Measurements from ENCODE around the gene PBX1.

PBX1 gene

GRCh38 chr1:164742745-164743144 is 183.8 kb downstream of the PBX1 start (continued):
- TF ChIP-seq GLI2 (tag by site-specific recombination; IDR thresholded peaks at IDR 0.05; ENCODE audit: borderline replicate concordance, low read depth) (no peak), TRIM28 (IDR thresholded peaks at IDR 0.05; ENCODE audit: borderline replicate concordance, low read length) (no peak), GLIS2 (tag by site-specific recombination; IDR thresholded peaks at IDR 0.05) (no peak), KLF9 (tag by site-specific recombination; IDR thresholded peaks at IDR 0.05; ENCODE audit: low read depth) (no peak), ZNF174 (tag by site-specific recombination; IDR thresholded peaks at IDR 0.05) (no peak), HOXA7 (CRISPR knock-in tag; IDR thresholded peaks at IDR 0.05; ENCODE audit: borderline replicate concordance) (no peak), ZNF561 (tag by site-specific recombination; IDR thresholded peaks at IDR 0.05; ENCODE audit: borderline replicate concordance) (no peak), ZNF16 (tag by site-specific recombination; IDR thresholded peaks at IDR 0.05; ENCODE audit: low read depth) (no peak), ZNF701 (tag by site-specific recombination; IDR thresholded peaks at IDR 0.05) (no peak)
- TF ChIP-seq, protein P1, sequence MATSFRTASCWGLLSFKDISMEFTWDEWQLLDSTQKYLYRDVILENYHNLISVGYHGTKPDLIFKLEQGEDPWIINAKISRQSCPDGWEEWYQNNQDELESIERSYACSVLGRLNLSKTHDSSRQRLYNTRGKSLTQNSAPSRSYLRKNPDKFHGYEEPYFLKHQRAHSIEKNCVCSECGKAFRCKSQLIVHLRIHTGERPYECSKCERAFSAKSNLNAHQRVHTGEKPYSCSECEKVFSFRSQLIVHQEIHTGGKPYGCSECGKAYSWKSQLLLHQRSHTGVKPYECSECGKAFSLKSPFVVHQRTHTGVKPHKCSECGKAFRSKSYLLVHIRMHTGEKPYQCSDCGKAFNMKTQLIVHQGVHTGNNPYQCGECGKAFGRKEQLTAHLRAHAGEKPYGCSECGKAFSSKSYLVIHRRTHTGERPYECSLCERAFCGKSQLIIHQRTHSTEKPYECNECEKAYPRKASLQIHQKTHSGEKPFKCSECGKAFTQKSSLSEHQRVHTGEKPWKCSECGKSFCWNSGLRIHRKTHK (tag by site-specific recombination; IDR thresholded peaks at IDR 0.05) = no peak

- H3K36me3 ChIP-seq (ENCODE audit: control insufficient read depth in 2 of 2, insufficient read depth in 1 of 2, low read length in 2 of 2) = no peaks in the 10 kb centered on the region
- H3K4me3 ChIP-seq (ENCODE audit: low read depth, low read length) = no peak overlapping the region
- H3K4me1 ChIP-seq (ENCODE audit: control insufficient read depth, insufficient read depth, low read length) = no peaks in the 10 kb centered on the region
- ChIA-PET POLR2A (no interaction called here), CTCF (no interaction called here)
- TF ChIP-seq ZNF324 (tag by site-specific recombination; IDR thresholded peaks at IDR 0.05) = no peak
- no peak for TF ChIP-seq ZBTB44 (tag by site-specific recombination; IDR thresholded peaks at IDR 0.05)
- no peak for TF ChIP-seq KLF8 (tag by site-specific recombination; IDR thresholded peaks at IDR 0.05)
- TF ChIP-seq ZNF514 (tag by site-specific recombination; IDR thresholded peaks at IDR 0.05) = no peak
- no peak for TF ChIP-seq ZNF473 (tag by site-specific recombination; IDR thresholded peaks at IDR 0.05)
- no peak for TF ChIP-seq ZNF621 (tag by site-specific recombination; IDR thresholded peaks at IDR 0.05)
- H3K27ac ChIP-seq (ENCODE audit: extremely low read depth, low read depth, low read length) = no peak overlapping the region
- no peaks in the 10 kb centered on the region for H3K9me3 ChIP-seq (ENCODE audit: control insufficient read depth, insufficient read depth, low read depth, low read length)
Measured at GRCh38 chr1:164743976-164744375, 185.0 kb downstream of the PBX1 start.

DNA sequence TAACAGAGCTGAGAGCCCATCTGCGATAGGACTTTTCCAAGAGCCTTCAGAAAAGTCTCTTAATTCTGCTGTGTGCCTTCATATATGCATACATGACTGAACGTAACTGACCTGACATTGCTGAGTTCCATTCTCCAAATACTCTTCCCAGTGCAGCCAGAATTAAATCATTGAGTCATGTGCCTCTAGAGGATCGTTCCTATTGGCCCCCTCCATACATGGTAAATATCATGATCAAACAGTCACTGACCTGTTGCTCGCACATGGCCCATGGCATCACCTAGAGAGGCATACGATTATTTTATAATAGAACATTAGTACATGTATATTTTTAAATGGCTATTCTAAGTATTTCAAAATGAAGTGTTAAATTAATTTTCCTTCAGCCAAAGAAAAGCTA is 186.8 kb downstream of the PBX1 start:
- no peak for TF ChIP-seq ZNF660 (tag by site-specific recombination; IDR thresholded peaks at IDR 0.05)
- peak; percentile 54; the same call in 1 of the 2 replicates for TF ChIP-seq SCRT2 (tag by site-specific recombination; IDR thresholded peaks at IDR 0.05)
- TF ChIP-seq SCRT1 (tag by site-specific recombination; IDR thresholded peaks at IDR 0.05; ENCODE audit: borderline replicate concordance) = 0 out of 2 replicates have a peak, but pooled peaks have one; percentile 19
- Histone ChIP-seq H3K4me1 (ENCODE audit: control insufficient read depth, insufficient read depth, low read length) (no peaks in the 10 kb centered on the region), H3K9me3 (ENCODE audit: control insufficient read depth, insufficient read depth, low read depth, low read length) (no peaks in the 10 kb centered on the region), H3K4me3 (ENCODE audit: low read depth, low read length) (no peak overlapping the region), H3K36me3 (ENCODE audit: control insufficient read depth in 2 of 2, insufficient read depth in 1 of 2, low read length in 2 of 2) (no peaks in the 10 kb centered on the region), H3K27ac (ENCODE audit: extremely low read depth, low read depth, low read length) (no peak overlapping the region)
- POLR2A ChIA-PET = no interaction called here
- CTCF ChIA-PET = interaction anchor here (0.6 kb wide), 1 partner anchor 605 kb away, joined by 3 read pairs; no protein-coding TSS in a partner anchor

- ChIA-PET CTCF (no interaction called here), POLR2A (no interaction called here)
- Histone ChIP-seq H3K4me3 (ENCODE audit: low read depth, low read length) (no peak overlapping the region), H3K4me1 (ENCODE audit: control insufficient read depth, insufficient read depth, low read length) (no peaks in the 10 kb centered on the region), H3K9me3 (ENCODE audit: control insufficient read depth, insufficient read depth, low read depth, low read length) (no peaks in the 10 kb centered on the region), H3K36me3 (ENCODE audit: control insufficient read depth in 2 of 2, insufficient read depth in 1 of 2, low read length in 2 of 2) (no peaks in the 10 kb centered on the region), H3K27ac (ENCODE audit: extremely low read depth, low read depth, low read length) (no peak overlapping the region)
- TF ChIP-seq ZNF341 (tag by site-specific recombination; IDR thresholded peaks at IDR 0.05; ENCODE audit: low read depth) = peak; percentile 52
- no peak for TF ChIP-seq ZNF398 (tag by site-specific recombination; IDR thresholded peaks at IDR 0.05)
Measured at GRCh38 chr1:164746632-164747031, 187.6 kb downstream of the PBX1 start.
